ENCODE results near the gene CDH4. TPM values are rescaled to one million over a fixed set of nuclear protein-coding genes. Genes with fewer than 3 reads are reported as not detected.

The CDH4 gene
- total and polyA plus RNA-seq, 2 of the 8 experiments (the other 6 are each of a cell fraction or from before 2014, with no cell fraction given) = 4.3 to 7.9 TPM

GRCh38 chr20:61359254-61359653 is 107.2 kb downstream of the CDH4 start:
- Histone ChIP-seq H3K27ac (ENCODE audit: low read depth, low read length) (no peak overlapping the region), H3K4me3 (ENCODE audit: extremely low read depth in 1 of 4, insufficient read depth in 2 of 4, low read depth in 3 of 4, low read length in 4 of 4) (no peak overlapping the region), H2BK120ac (replicated peaks; ENCODE audit: low read depth, low read length) (no peak overlapping the region), H3K23ac (ENCODE audit: insufficient read length) (no peak overlapping the region), H2AFZ (ENCODE audit: low read length) (no peak overlapping the region), H4K91ac (replicated peaks; ENCODE audit: insufficient read length, low read length) (no peak overlapping the region), H2BK15ac (ENCODE audit: low read length) (no peak overlapping the region), H2BK5ac (ENCODE audit: low read depth, low read length) (no peak overlapping the region), H3K4ac (replicated peaks; ENCODE audit: insufficient read length, low read depth, low read length) (no peak overlapping the region), H3K23me2 (ENCODE audit: low read depth, low read length) (no peaks in the 10 kb centered on the region; the same call in 1 of the 2 replicates), H3K36me3 (ENCODE audit: control insufficient read depth in 2 of 4, insufficient read depth in 4 of 4, low read length in 3 of 4) (no peaks in the 10 kb centered on the region), H4K5ac (ENCODE audit: insufficient read length, low read depth, low read length) (no peak overlapping the region), H3K79me1 (ENCODE audit: low read depth, low read length) (no peaks in the 10 kb centered on the region), H4K8ac (ENCODE audit: extremely low read depth, insufficient read depth, low read length) (no peak overlapping the region), H2AK5ac (ENCODE audit: low read depth, low read length) (no peak overlapping the region), H2BK20ac (ENCODE audit: low read length) (no peak overlapping the region), H3K18ac (ENCODE audit: extremely low read depth, low read length) (no peak overlapping the region), H3K9ac (replicated peaks in 1 of 4; ENCODE audit: extremely low read depth in 1 of 4, low read depth in 3 of 4, low read length in 3 of 4) (no peak overlapping the region), H3K56ac (replicated peaks; ENCODE audit: insufficient read length, low read depth, low read length) (no peak overlapping the region), H3K27me3 (replicated peaks in 1 of 4; ENCODE audit: control insufficient read depth in 3 of 4, extremely low read depth in 1 of 4, insufficient read depth in 3 of 4, low read length in 3 of 4) (peaks cover 0 to 21% (median 11%) of the 10 kb centered on the region in 4 experiments; a peak in 4 of 7 replicates), H3K14ac (ENCODE audit: insufficient read length) (no peak overlapping the region), H3K4me2 (ENCODE audit: insufficient read depth in 1 of 2, low read depth in 2 of 2, low read length in 2 of 2) (no peak overlapping the region), H2BK12ac (ENCODE audit: low read depth, low read length) (no peak overlapping the region), H3K79me2 (ENCODE audit: control insufficient read depth in 1 of 2, insufficient read depth in 2 of 2, low read length in 2 of 2) (no peaks in the 10 kb centered on the region), H3K9me3 (ENCODE audit: insufficient read depth in 2 of 2, low read depth in 1 of 2, low read length in 1 of 2) (0 out of 4 replicates have a peak, but pooled peaks cover 0 to under 1% of the 10 kb centered on the region in 2 experiments), H4K20me1 (replicated peaks in 1 of 2; ENCODE audit: control insufficient read depth in 1 of 2, insufficient read depth in 2 of 2, low read length in 2 of 2) (no peaks in the 10 kb centered on the region), H3K4me1 (replicated peaks in 1 of 4; ENCODE audit: control insufficient read depth in 3 of 4, insufficient read depth in 4 of 4, low read length in 3 of 4) (no peaks in the 10 kb centered on the region)
- DNase-seq (ENCODE audit: low read depth in 1 of 2, low spot score in 2 of 2) (no peak), FAIRE-seq (no peak)
- TF ChIP-seq CHD1 (IDR thresholded peaks at IDR 0.05; ENCODE audit: low read depth, low read length) (no peak), POLR2AphosphoS5 (IDR thresholded peaks at IDR 0.05; ENCODE audit: low read depth, low read length) (no peak), NANOG (IDR thresholded peaks at IDR 0.05; ENCODE audit: insufficient read depth, low read depth, low read length, poor library complexity, severe bottlenecking) (no peak), SUZ12 (IDR thresholded peaks at IDR 0.05; ENCODE audit: low read length) (no peak), TCF12 (IDR thresholded peaks at IDR 0.05; ENCODE audit: low read depth, low read length) (no peak), E2F6 (IDR thresholded peaks at IDR 0.05) (no peak), POLR2A (IDR thresholded peaks at IDR 0.05; ENCODE audit: control extremely low read depth in 1 of 2, low read depth in 2 of 2, low read length in 2 of 2) (no peak), TBP (IDR thresholded peaks at IDR 0.05; ENCODE audit: low read depth, low read length) (no peak), ATF2 (IDR thresholded peaks at IDR 0.05; ENCODE audit: low read length) (no peak), SIX5 (IDR thresholded peaks at IDR 0.05; ENCODE audit: low read depth, low read length) (no peak)
- POLR2A ChIA-PET (ENCODE audit: partially characterized antibody) = no interaction called here
- 88% methylated on average over 17 of the region's 17 CpGs; no CpG with 5 or more reads in 1 of the 2 experiments for WGBS, 2 experiments (ENCODE audit: extremely low coverage in 1 of 2, insufficient coverage in 1 of 2, insufficient read length in 1 of 2, insufficient replicate concordance in 2 of 2, low coverage in 1 of 2, low lambda C conversion rate in 2 of 2, missing lambda C conversion rate in 1 of 2)
- CTCF ChIA-PET (ENCODE audit: partially characterized antibody) = interaction anchor here (1.1 kb wide), 1 partner anchor 11 kb away, joined by 3 read pairs; no protein-coding TSS in a partner anchor

Data from H1 (cell line).